Adipocyte (in vitro differentiated cells): Measurements from ENCODE around the gene TENM4.

Experiments
- DNase-seq: peaks from one replicate; pipeline ENCODE4 v3.0.0-alpha.2; 2015; ENCODE audit warnings: low read depth
- H3K27me3 ChIP-seq: replicated peaks from 2 replicates; pipeline ENCODE4 v1.7.0; 2013; ENCODE audit warnings: mild to moderate bottlenecking, low read length, moderate library complexity; ENCODE audit not compliant: control insufficient read depth, insufficient read depth
- H3K36me3 ChIP-seq: 2 replicates; pipeline ENCODE4 v1.7.0; 2013; ENCODE audit warnings: low read length, mild to moderate bottlenecking, moderate library complexity; ENCODE audit not compliant: control insufficient read depth, insufficient read depth, severe bottlenecking
- H3K4me1 ChIP-seq: 2 replicates; pipeline ENCODE4 v1.7.0; 2013; ENCODE audit warnings: mild to moderate bottlenecking, low read length, moderate library complexity; ENCODE audit not compliant: control insufficient read depth, insufficient read depth
- H3K4me3 ChIP-seq: 2 replicates; pipeline ENCODE4 v1.7.0; 2013; ENCODE audit warnings: mild to moderate bottlenecking, low read length, moderate library complexity
- H3K9ac ChIP-seq: 2 replicates; pipeline ENCODE4 v1.7.0; 2013; ENCODE audit warnings: mild to moderate bottlenecking, low read length, moderate library complexity
- H3K9me3 ChIP-seq: 2 replicates; pipeline ENCODE4 v1.7.0; 2013; ENCODE audit warnings: mild to moderate bottlenecking, low read length, moderate library complexity; ENCODE audit not compliant: control insufficient read depth

The TENM4 gene

DNA sequence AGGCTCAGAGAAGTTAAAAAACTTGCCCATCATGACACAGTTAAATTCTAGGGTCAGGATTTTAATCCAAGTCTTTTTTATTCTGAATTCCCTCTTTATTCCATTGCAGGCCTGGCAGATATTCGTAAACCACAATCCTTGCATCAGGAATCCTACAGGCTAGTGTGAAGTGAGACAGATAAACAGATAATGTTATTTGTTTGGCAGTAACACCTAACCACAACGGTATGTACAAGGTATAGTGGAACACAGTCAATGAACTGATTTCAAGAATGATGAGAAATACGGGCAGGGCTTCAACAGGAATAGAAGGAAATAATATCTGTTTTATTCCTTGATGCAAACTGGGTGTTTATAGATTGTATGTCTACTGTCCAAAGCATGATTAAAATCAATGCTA is 834.2 kb downstream of the TENM4 start:
- Histone ChIP-seq H3K36me3 (no peaks in the 10 kb centered on the region), H3K4me1 (no peaks in the 10 kb centered on the region), H3K4me3 (no peak overlapping the region), H3K27me3 (no peaks in the 10 kb centered on the region), H3K9ac (no peak overlapping the region), H3K9me3 (no peaks in the 10 kb centered on the region)
- no peak for DNase-seq

GRCh38 chr11:78605296-78605695 is 835.5 kb downstream of the TENM4 start:
- no peak overlapping the region for H3K9ac ChIP-seq
- DNase-seq = no peak
- H3K9me3 ChIP-seq = no peaks in the 10 kb centered on the region
- no peaks in the 10 kb centered on the region for H3K27me3 ChIP-seq
- no peak overlapping the region for H3K4me3 ChIP-seq
- no peaks in the 10 kb centered on the region for H3K36me3 ChIP-seq
- H3K4me1 ChIP-seq = no peaks in the 10 kb centered on the region

DNA sequence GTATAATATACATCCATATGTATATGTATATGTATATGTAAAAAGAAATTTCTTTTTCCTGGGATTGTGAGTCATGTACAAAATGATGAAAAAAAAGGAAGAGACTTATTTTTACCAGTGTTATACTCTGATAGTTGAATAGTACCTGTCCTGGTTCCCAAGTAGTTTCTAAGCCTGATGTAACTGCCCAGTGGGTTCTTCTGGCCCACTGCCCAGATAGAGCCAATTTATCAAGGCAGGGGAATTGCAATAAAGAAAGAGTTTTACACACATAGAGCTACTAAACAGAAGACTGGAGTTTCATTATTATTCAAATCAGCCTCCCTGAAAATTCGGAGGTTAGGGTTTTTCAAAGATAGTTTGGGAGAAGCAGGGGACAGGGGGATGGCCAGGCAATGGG is 837.0 kb downstream of the TENM4 start:
- Histone ChIP-seq H3K36me3 (no peaks in the 10 kb centered on the region), H3K4me1 (no peaks in the 10 kb centered on the region), H3K9ac (no peak overlapping the region), H3K9me3 (no peaks in the 10 kb centered on the region), H3K4me3 (no peak overlapping the region), H3K27me3 (no peaks in the 10 kb centered on the region)
- no peak for DNase-seq
